ENCODE data around the gene THPO. TPM values are rescaled to one million over a fixed set of nuclear protein-coding genes. Genes with fewer than 3 reads are reported as not detected.

The THPO gene
- total RNA-seq = 0.20 TPM
- long read RNA-seq = 0 reads

DNA sequence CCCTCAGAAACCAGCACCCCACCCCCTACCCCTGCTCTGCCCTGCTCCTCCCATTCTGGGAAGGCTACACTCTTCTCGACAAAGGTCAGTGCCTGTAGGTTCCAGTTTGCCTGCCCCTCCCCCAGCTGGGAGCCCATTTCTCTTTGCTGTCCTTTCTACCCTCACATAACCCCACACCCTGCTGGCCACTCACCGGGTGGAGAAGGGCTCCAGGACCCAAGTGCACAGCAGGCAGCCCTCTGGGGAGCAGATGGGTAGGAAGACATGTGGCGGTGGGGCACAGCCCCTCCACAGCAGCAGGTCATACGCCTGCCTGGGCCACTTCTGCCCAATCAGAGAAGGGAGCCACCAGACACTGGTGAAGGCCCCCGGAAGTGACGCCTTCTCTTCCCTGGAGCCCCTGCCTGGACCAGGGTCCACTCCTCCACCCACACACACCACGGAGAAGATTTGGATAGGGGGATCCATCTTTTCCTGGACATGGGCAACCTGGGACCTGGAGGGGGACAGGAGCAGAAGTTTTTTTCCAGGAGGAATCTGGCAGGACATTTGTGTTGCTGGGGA lies at the start of gene THPO:
Gene THPO (minus strand): TSS at position 326 of the 564 bp plus-strand sequence. CDS start 1,948 bp downstream, outside the sequence.
- Histone ChIP-seq H3K4me3 (no peak within 1 kb of the TSS), H3K9me3 (no peaks in the 10 kb centered on the region), H3K36me3 (no peaks in the 10 kb centered on the region), H3K27me3 (peaks cover 25% of the 10 kb centered on the region), H3K4me1 (peaks cover 12% of the 10 kb centered on the region), H3K27ac (no peak within 1 kb of the TSS)
- TF ChIP-seq, protein P1, sequence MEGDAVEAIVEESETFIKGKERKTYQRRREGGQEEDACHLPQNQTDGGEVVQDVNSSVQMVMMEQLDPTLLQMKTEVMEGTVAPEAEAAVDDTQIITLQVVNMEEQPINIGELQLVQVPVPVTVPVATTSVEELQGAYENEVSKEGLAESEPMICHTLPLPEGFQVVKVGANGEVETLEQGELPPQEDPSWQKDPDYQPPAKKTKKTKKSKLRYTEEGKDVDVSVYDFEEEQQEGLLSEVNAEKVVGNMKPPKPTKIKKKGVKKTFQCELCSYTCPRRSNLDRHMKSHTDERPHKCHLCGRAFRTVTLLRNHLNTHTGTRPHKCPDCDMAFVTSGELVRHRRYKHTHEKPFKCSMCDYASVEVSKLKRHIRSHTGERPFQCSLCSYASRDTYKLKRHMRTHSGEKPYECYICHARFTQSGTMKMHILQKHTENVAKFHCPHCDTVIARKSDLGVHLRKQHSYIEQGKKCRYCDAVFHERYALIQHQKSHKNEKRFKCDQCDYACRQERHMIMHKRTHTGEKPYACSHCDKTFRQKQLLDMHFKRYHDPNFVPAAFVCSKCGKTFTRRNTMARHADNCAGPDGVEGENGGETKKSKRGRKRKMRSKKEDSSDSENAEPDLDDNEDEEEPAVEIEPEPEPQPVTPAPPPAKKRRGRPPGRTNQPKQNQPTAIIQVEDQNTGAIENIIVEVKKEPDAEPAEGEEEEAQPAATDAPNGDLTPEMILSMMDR (IDR thresholded peaks at IDR 0.05) = no peak
- intact Hi-C loops (cut with DNase I) = loop anchor here (10.0 kb wide), 1 partner anchor 137 kb away; no protein-coding TSS in a partner anchor
- ATAC-seq = peak; percentile 2
- DNase-seq = no peak

DNA sequence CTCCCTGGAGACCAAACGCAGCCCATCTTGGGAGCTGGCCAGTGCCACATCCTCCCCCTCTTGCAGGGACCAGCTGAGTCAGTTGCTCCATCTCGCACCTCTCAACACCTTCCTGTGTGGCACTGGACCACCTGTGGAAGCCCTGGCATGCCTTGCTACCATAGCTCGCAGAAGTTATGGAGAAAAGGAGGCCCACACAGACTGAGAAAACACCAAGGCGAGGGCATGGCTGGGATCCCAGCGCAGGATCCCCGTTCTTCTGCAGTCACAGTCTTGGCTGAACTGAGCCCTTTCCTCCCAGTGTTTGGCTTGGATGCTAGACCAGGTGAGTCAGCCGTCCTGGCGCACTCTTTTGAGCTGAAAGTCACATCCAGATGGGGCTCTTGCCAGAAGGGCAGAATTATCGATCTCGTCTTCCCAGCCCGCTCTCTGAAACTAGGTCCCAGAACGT lies 48.7 kb upstream of the THPO start:
- no peaks in the 10 kb centered on the region for H3K9me3 ChIP-seq
- H3K36me3 ChIP-seq = no peaks in the 10 kb centered on the region
- H3K4me1 ChIP-seq = no peaks in the 10 kb centered on the region
- no peak overlapping the region for H3K27ac ChIP-seq
- TF ChIP-seq, protein P1 (IDR thresholded peaks at IDR 0.05) = no peak
- intact Hi-C loops (cut with DNase I) = no loop called here
- ATAC-seq (no peak), DNase-seq (no peak)
- no peaks in the 10 kb centered on the region for H3K27me3 ChIP-seq
- H3K4me3 ChIP-seq = no peak overlapping the region

DNA sequence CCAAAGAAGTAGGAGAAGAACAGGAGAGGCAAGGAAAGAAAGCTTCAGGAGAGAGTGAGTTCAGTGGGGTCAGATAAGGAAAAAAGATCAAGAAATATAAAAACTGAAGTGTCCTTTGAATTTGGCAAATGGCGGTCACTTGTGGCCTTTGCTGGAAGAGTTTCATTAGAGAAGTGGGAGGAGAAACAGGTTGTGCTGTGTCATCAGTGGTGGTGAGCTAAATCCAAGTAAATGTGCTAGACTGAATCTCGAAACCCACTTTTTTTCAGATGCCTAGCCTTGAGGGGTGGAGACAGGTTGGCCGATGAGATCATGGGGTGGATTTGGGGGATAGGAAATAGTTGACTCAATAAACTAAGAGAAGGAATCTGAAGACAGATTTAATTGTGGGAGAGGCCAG lies 45.6 kb upstream of the THPO start:
- ATAC-seq (no peak), DNase-seq (no peak)
- intact Hi-C loops (cut with DNase I) = no loop called here
- H3K27me3 ChIP-seq = no peaks in the 10 kb centered on the region
- no peaks in the 10 kb centered on the region for H3K9me3 ChIP-seq
- no peaks in the 10 kb centered on the region for H3K36me3 ChIP-seq
- no peak overlapping the region for H3K4me3 ChIP-seq
- TF ChIP-seq, protein P1 (IDR thresholded peaks at IDR 0.05) = no peak
- H3K27ac ChIP-seq = no peak overlapping the region
- no peaks in the 10 kb centered on the region for H3K4me1 ChIP-seq

DNA sequence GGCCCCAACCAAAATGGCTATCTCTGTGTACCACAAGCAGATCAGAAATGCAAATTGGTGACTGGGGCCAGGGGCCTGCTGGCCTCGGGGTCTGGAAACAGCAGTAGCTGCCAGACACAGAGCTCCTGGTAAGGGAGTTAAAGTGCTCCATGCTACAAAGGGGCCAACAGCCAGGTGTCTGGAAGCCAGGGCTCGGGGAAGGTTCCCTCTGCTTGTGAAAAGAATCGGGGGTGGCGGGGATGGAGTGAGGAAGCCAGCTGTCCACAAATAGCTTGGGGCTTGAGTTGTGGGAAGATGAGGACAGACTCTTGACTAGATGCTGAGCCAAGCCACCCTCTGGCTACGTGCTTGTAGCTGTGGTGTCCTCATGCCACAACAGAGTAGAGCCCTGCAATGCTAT lies 41.2 kb upstream of the THPO start:
- no peak overlapping the region for H3K4me3 ChIP-seq
- TF ChIP-seq, protein P1 (IDR thresholded peaks at IDR 0.05) = no peak
- intact Hi-C loops (cut with DNase I) = no loop called here
- H3K27ac ChIP-seq = no peak overlapping the region
- ATAC-seq (no peak), DNase-seq (peak; percentile 27)
- H3K36me3 ChIP-seq = no peaks in the 10 kb centered on the region
- no peaks in the 10 kb centered on the region for H3K9me3 ChIP-seq
- no peaks in the 10 kb centered on the region for H3K4me1 ChIP-seq
- H3K27me3 ChIP-seq = no peaks in the 10 kb centered on the region

DNA sequence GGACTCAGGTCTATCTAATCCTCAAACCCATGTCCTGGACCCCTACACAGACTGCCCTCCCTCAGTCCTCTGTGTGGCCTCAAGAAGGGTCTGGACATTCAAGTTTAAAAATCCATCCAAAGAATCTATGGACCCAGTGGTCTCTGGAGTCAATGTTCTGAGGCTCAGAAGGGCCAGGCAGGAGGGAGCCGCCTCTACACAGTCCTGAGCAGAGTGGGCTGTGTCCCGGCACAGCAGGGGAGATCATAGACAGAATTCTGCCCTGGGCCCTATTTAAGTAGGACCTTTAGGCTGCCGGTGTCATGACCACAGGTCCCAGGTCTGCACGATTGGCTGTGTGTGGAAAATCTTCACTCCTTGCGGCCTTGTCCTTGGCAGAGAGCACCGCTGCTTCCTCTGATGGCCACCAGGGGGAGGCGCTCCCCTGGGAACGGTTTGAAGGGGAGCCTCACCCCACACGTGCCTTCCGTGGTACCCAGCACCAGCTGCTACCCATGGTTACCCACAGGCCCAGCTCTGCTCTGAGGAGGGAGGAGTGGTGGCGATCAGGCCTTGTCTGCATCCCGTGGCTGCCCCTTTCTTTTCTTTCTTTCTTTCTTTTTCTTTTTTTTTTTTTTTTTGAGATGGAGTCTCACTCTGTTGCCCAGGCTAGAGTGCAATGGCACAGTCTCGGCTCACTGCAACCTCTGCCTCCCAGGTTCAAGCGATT lies 39.8 kb upstream of the THPO start:
- H3K27ac ChIP-seq = no peak overlapping the region
- ATAC-seq (peak; percentile 99), DNase-seq (peak; percentile 87)
- H3K9me3 ChIP-seq = no peaks in the 10 kb centered on the region
- TF ChIP-seq, protein P1 (IDR thresholded peaks at IDR 0.05) = peak; percentile 91
- no peaks in the 10 kb centered on the region for H3K36me3 ChIP-seq
- H3K27me3 ChIP-seq = no peaks in the 10 kb centered on the region
- no peak overlapping the region for H3K4me3 ChIP-seq
- intact Hi-C loops (cut with DNase I) = no loop called here
- no peaks in the 10 kb centered on the region for H3K4me1 ChIP-seq

Measured in upper lobe of right lung (tissue), 1 donor.